ENCODE results near the gene YWHAB. TPM values are rescaled to one million over a fixed set of nuclear protein-coding genes. Genes with fewer than 3 reads are reported as not detected.
A peak's percentile ranks its signal among the peaks of the same experiment; 100 is the strongest.

Gene YWHAB
- 244 TPM for polyA plus RNA-seq (2013, experiment 1 of 2)
- polyA plus RNA-seq (2013, experiment 2 of 2) = 253 TPM

DNA sequence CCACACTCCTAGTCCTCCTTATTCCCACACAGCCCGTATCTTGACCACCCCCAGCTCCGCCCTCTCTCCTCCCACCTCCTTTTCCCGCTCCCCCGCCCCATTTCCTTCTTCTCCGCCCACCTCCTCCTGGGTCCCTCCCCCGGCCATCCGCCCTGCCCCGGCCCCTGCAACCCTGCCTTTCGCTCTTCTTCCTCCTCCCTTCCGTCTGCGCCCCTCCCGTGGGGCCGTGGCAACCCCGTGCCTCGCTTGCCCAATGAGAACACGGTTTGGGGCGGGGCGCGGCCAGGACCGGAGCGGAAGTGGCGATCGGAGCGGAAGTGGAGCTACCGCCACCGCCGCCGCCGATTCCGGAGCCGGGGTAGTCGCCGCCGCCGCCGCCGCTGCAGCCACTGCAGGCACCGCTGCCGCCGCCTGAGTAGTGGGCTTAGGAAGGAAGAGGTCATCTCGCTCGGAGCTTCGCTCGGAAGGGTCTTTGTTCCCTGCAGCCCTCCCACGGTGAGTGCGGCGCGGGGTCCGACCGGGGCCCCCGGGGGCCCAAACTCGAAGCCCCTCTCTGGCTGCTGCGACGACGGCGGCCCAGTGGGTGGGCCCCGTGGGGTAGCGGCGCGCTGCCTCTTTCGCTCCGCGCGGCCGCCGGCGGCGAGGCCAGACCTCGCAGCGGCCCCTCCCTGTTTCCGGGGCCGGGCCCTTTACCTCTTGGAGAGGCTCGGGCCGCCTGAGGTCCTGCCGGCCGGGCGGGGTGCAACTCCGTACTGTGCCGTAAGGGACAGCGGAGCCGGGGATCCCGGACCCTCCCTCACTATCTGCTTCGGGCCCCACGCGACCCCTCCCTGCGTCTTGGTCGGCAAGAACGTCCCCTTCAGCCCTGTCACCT, at the start of gene YWHAB:
YWHAB (plus strand) TSS at position 314 of the 874 bp plus-strand sequence. CDS start 15,829 bp downstream, outside the sequence.
- peak within 1 kb of the TSS; percentile 88 for H3K27ac ChIP-seq (ENCODE audit: low read length, poor library complexity, severe bottlenecking)
- peak within 1 kb of the TSS; percentile 96 for H2BK5ac ChIP-seq (ENCODE audit: low read depth, low read length, poor library complexity, severe bottlenecking)
- peak within 1 kb of the TSS in 1 of 2 experiments; percentile 71 for H2BK12ac ChIP-seq (ENCODE audit: low read length in 2 of 2)
- no peaks in the 10 kb centered on the region for H3K79me1 ChIP-seq (replicated peaks; ENCODE audit: low read length, poor library complexity, severe bottlenecking)
- peak within 1 kb of the TSS; percentile 91 for H2AFZ ChIP-seq (ENCODE audit: low read depth, low read length)
- H4K8ac ChIP-seq (ENCODE audit: low read length) = peak within 1 kb of the TSS; percentile 99
- peak within 1 kb of the TSS; percentile 89 for H2BK120ac ChIP-seq (ENCODE audit: low read depth, low read length)
- no peaks in the 10 kb centered on the region for H3K9me3 ChIP-seq (ENCODE audit: control insufficient read depth, low read length)
- peak within 1 kb of the TSS; percentile 97 for H3K9ac ChIP-seq (ENCODE audit: low read length)
- peaks cover 0 to 18% of the 10 kb centered on the region in 2 experiments for H3K36me3 ChIP-seq (ENCODE audit: control insufficient read depth in 1 of 2, insufficient read depth in 2 of 2, low read depth in 1 of 2, low read length in 2 of 2)
- peak within 1 kb of the TSS in 1 of 2 experiments; percentile 99 for H3K23ac ChIP-seq (ENCODE audit: low read length in 2 of 2)
- peak within 1 kb of the TSS; percentile 78 for H2AK5ac ChIP-seq (ENCODE audit: low read length, severe bottlenecking)
- peak within 1 kb of the TSS; percentile 88 to 100 for H3K4ac ChIP-seq (ENCODE audit: low read depth in 1 of 2, low read length in 2 of 2)
- peak within 1 kb of the TSS; percentile 87 to 94 for H3K18ac ChIP-seq (ENCODE audit: low read depth in 1 of 2, low read length in 2 of 2)
- DNase-seq = peak; percentile 98
- H3K4me1 ChIP-seq (ENCODE audit: control insufficient read depth, insufficient read depth, low read depth, low read length) = peaks cover 2% of the 10 kb centered on the region
- peak within 1 kb of the TSS; percentile 80 for H3K4me2 ChIP-seq (ENCODE audit: low read length, poor library complexity, severe bottlenecking)
- H4K91ac ChIP-seq (ENCODE audit: low read length) = peak within 1 kb of the TSS; percentile 91
- WGBS = under 1% methylated on average over 70 of the region's 88 CpGs
- H3K4me3 ChIP-seq (ENCODE audit: insufficient read depth in 1 of 2, low read depth in 1 of 2, low read length in 2 of 2) = peak within 1 kb of the TSS; percentile 89 to 96
- peak within 1 kb of the TSS; percentile 58 for H2BK15ac ChIP-seq (ENCODE audit: low read depth, poor library complexity, severe bottlenecking)
- no peaks in the 10 kb centered on the region for H3K27me3 ChIP-seq (ENCODE audit: control insufficient read depth in 1 of 2, insufficient read depth in 1 of 2, low read length in 2 of 2)
- peak within 1 kb of the TSS in 1 of 2 experiments; percentile 91 for H3K14ac ChIP-seq (ENCODE audit: low read length in 2 of 2)

DNA sequence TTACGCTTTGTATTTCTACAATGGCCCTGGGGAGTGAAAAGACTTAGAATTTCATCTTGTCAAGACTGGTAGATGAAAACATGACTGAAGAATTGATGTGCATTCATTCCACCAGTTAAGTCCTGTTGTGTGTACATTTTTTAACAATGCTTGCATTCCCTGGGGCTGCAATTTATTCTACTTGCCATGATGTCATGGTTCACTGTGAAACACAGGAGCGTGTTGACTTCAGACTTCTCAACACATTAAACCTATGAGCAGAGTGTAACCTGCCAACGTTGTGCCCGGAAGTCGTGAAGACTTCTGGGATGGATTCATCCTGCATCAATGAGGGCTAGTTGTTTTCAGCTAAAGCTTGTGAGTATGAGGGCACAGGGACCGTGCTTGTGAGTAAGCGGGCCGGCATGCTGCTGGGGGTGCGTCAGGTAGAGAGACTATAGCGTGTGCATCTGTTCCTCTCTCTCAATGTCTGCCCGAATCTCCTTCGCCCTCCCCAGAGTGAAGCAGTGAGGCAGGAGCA, 48.8 kb upstream of the YWHAB start:
- 87% methylated on average over 12 of the region's 12 CpGs for WGBS
- H3K18ac ChIP-seq (ENCODE audit: low read depth in 1 of 2, low read length in 2 of 2) = no peak overlapping the region

DNA sequence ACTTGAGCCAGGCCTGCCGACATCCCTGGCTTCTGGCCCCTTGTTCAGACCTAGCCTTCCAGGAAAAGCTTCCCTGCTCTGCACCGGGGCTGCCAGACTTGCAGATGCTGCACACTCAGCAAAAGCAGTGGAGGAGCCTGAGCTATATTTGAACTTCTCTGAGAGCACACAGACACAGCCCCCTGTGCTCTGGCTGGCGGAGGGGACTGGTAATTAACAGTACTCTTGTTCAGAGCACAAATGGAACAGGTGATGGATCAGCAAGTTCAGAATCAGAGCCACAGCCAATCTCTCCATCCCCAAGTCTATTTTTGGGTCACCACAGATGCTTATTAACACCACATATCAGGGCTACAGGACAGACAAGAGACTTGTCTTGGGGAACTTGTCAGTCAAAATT, 47.6 kb upstream of the YWHAB start:
- Histone ChIP-seq H4K8ac (ENCODE audit: low read length) (no peak overlapping the region), H2AFZ (ENCODE audit: low read depth, low read length) (no peak overlapping the region), H3K14ac (ENCODE audit: low read length in 2 of 2) (no peak overlapping the region), H4K91ac (ENCODE audit: low read length) (no peak overlapping the region), H3K9ac (ENCODE audit: low read length) (no peak overlapping the region), H3K27me3 (ENCODE audit: control insufficient read depth in 1 of 2, insufficient read depth in 1 of 2, low read length in 2 of 2) (peaks cover 44 to 69% of the 10 kb centered on the region in 2 experiments), H3K18ac (ENCODE audit: low read depth in 1 of 2, low read length in 2 of 2) (no peak overlapping the region), H3K4me1 (ENCODE audit: control insufficient read depth, insufficient read depth, low read depth, low read length) (no peaks in the 10 kb centered on the region), H3K9me3 (ENCODE audit: control insufficient read depth, low read length) (no peaks in the 10 kb centered on the region), H2BK12ac (ENCODE audit: low read length in 2 of 2) (no peak overlapping the region), H3K27ac (ENCODE audit: low read length, poor library complexity, severe bottlenecking) (no peak overlapping the region), H2BK15ac (ENCODE audit: low read depth, poor library complexity, severe bottlenecking) (no peak overlapping the region), H3K4ac (ENCODE audit: low read depth in 1 of 2, low read length in 2 of 2) (no peak overlapping the region), H3K36me3 (ENCODE audit: control insufficient read depth in 1 of 2, insufficient read depth in 2 of 2, low read depth in 1 of 2, low read length in 2 of 2) (no peaks in the 10 kb centered on the region), H3K4me3 (ENCODE audit: insufficient read depth in 1 of 2, low read depth in 1 of 2, low read length in 2 of 2) (no peak overlapping the region), H2BK5ac (ENCODE audit: low read depth, low read length, poor library complexity, severe bottlenecking) (no peak overlapping the region), H2BK120ac (ENCODE audit: low read depth, low read length) (no peak overlapping the region), H3K23ac (ENCODE audit: low read length in 2 of 2) (no peak overlapping the region), H3K4me2 (ENCODE audit: low read length, poor library complexity, severe bottlenecking) (no peak overlapping the region), H3K79me1 (replicated peaks; ENCODE audit: low read length, poor library complexity, severe bottlenecking) (no peaks in the 10 kb centered on the region), H2AK5ac (ENCODE audit: low read length, severe bottlenecking) (no peak overlapping the region)
- WGBS = 39% methylated on average over 3 of the region's 3 CpGs
- no peak for DNase-seq

More for the DNA sequence above, 48.8 kb upstream of the YWHAB start:
- H4K8ac ChIP-seq (ENCODE audit: low read length) = no peak overlapping the region
- DNase-seq = no peak
- H2BK5ac ChIP-seq (ENCODE audit: low read depth, low read length, poor library complexity, severe bottlenecking) = no peak overlapping the region
- no peaks in the 10 kb centered on the region for H3K36me3 ChIP-seq (ENCODE audit: control insufficient read depth in 1 of 2, insufficient read depth in 2 of 2, low read depth in 1 of 2, low read length in 2 of 2)
- no peak overlapping the region for H2BK120ac ChIP-seq (ENCODE audit: low read depth, low read length)
- H2BK12ac ChIP-seq (ENCODE audit: low read length in 2 of 2) = no peak overlapping the region
- no peaks in the 10 kb centered on the region for H3K4me1 ChIP-seq (ENCODE audit: control insufficient read depth, insufficient read depth, low read depth, low read length)
- H3K79me1 ChIP-seq (replicated peaks; ENCODE audit: low read length, poor library complexity, severe bottlenecking) = no peaks in the 10 kb centered on the region
- H4K91ac ChIP-seq (ENCODE audit: low read length) = no peak overlapping the region
- H3K9ac ChIP-seq (ENCODE audit: low read length) = no peak overlapping the region
- no peak overlapping the region for H3K4me3 ChIP-seq (ENCODE audit: insufficient read depth in 1 of 2, low read depth in 1 of 2, low read length in 2 of 2)
- H3K9me3 ChIP-seq (ENCODE audit: control insufficient read depth, low read length) = no peaks in the 10 kb centered on the region
- H3K23ac ChIP-seq (ENCODE audit: low read length in 2 of 2) = peak overlapping the region in 1 of 2 experiments; percentile 79
- peaks cover 47 to 67% of the 10 kb centered on the region in 2 experiments for H3K27me3 ChIP-seq (ENCODE audit: control insufficient read depth in 1 of 2, insufficient read depth in 1 of 2, low read length in 2 of 2)
- H3K4ac ChIP-seq (ENCODE audit: low read depth in 1 of 2, low read length in 2 of 2) = no peak overlapping the region
- no peak overlapping the region for H3K27ac ChIP-seq (ENCODE audit: low read length, poor library complexity, severe bottlenecking)
- no peak overlapping the region for H2AK5ac ChIP-seq (ENCODE audit: low read length, severe bottlenecking)
- H2BK15ac ChIP-seq (ENCODE audit: low read depth, poor library complexity, severe bottlenecking) = no peak overlapping the region
- no peak overlapping the region for H2AFZ ChIP-seq (ENCODE audit: low read depth, low read length)
- no peak overlapping the region for H3K14ac ChIP-seq (ENCODE audit: low read length in 2 of 2)
- no peak overlapping the region for H3K4me2 ChIP-seq (ENCODE audit: low read length, poor library complexity, severe bottlenecking)

DNA sequence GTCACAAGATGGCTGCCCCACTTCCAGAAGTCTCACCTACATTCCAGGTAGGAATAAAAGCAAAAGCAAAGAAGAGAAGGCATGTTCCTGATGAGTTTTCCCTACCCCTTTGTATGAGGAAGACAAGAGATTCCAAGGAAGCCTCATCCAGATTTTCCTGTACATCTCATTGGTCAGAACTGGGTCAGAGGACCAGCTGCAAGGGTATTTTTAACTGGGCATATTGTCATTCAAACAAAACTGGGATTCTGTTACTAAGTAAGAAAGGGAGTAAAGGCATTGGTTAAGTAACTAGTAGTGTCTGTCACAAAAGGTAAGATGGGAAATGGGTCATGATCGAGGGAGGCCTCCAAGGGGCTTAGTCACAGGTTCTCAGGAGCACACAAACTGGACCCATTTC, 47.0 kb upstream of the YWHAB start:
- H2BK15ac ChIP-seq (ENCODE audit: low read depth, poor library complexity, severe bottlenecking) = no peak overlapping the region
- H3K23ac ChIP-seq (ENCODE audit: low read length in 2 of 2) = no peak overlapping the region
- H3K4me1 ChIP-seq (ENCODE audit: control insufficient read depth, insufficient read depth, low read depth, low read length) = no peaks in the 10 kb centered on the region
- H3K27me3 ChIP-seq (ENCODE audit: control insufficient read depth in 1 of 2, insufficient read depth in 1 of 2, low read length in 2 of 2) = peaks cover 44 to 75% of the 10 kb centered on the region in 2 experiments
- H3K14ac ChIP-seq (ENCODE audit: low read length in 2 of 2) = no peak overlapping the region
- H3K9ac ChIP-seq (ENCODE audit: low read length) = no peak overlapping the region
- H3K4me3 ChIP-seq (ENCODE audit: insufficient read depth in 1 of 2, low read depth in 1 of 2, low read length in 2 of 2) = no peak overlapping the region
- H3K9me3 ChIP-seq (ENCODE audit: control insufficient read depth, low read length) = no peaks in the 10 kb centered on the region
- no peak overlapping the region for H2BK12ac ChIP-seq (ENCODE audit: low read length in 2 of 2)
- H3K4me2 ChIP-seq (ENCODE audit: low read length, poor library complexity, severe bottlenecking) = no peak overlapping the region
- DNase-seq = no peak
- H2AFZ ChIP-seq (ENCODE audit: low read depth, low read length) = no peak overlapping the region
- H3K27ac ChIP-seq (ENCODE audit: low read length, poor library complexity, severe bottlenecking) = no peak overlapping the region
- H4K8ac ChIP-seq (ENCODE audit: low read length) = no peak overlapping the region
- no peaks in the 10 kb centered on the region for H3K79me1 ChIP-seq (replicated peaks; ENCODE audit: low read length, poor library complexity, severe bottlenecking)
- no peak overlapping the region for H3K18ac ChIP-seq (ENCODE audit: low read depth in 1 of 2, low read length in 2 of 2)
- H4K91ac ChIP-seq (ENCODE audit: low read length) = no peak overlapping the region
- no peak overlapping the region for H2BK120ac ChIP-seq (ENCODE audit: low read depth, low read length)
- H3K4ac ChIP-seq (ENCODE audit: low read depth in 1 of 2, low read length in 2 of 2) = no peak overlapping the region
- 54% methylated on average over 1 of the region's 1 CpG for WGBS
- H3K36me3 ChIP-seq (ENCODE audit: control insufficient read depth in 1 of 2, insufficient read depth in 2 of 2, low read depth in 1 of 2, low read length in 2 of 2) = no peaks in the 10 kb centered on the region
- no peak overlapping the region for H2AK5ac ChIP-seq (ENCODE audit: low read length, severe bottlenecking)
- H2BK5ac ChIP-seq (ENCODE audit: low read depth, low read length, poor library complexity, severe bottlenecking) = no peak overlapping the region

All from mesenchymal stem cell (in vitro differentiated cells and primary cell).